A549 (cell line): ENCODE measurements around the gene PLAGL2.

Experiments used
- CEBPB ChIP-seq, 2 experiments: fragments of >200 bp in 1 of 2; sonication (Bioruptor Twin) in 1 of 2; formaldehyde crosslinking in 1 of 2; IDR thresholded peaks; 2 replicates each; pipeline ENCODE4 v1.6.1; 2012 to 2016
- CTCF ChIP-seq: fragments of >200 bp; sonication (Bioruptor Twin); formaldehyde crosslinking; IDR thresholded peaks from 3 replicates; pipeline ENCODE4 v1.5.1; 2016
- FOXS1 ChIP-seq: fragments of 250-450 bp; sonication (Bioruptor Pico); IDR thresholded peaks from 2 replicates; pipeline ENCODE4 v1.5.0; 2020; ENCODE audit warnings: mild to moderate bottlenecking, moderate library complexity
- MAFK ChIP-seq: fragments of 450-650 bp; IDR thresholded peaks from 2 replicates; pipeline ENCODE4 v1.6.1; 2014; ENCODE audit not compliant: partially characterized antibody
- MAZ ChIP-seq: fragments of 150-350 bp; IDR thresholded peaks from 2 replicates; pipeline ENCODE4 v1.6.1; 2014; ENCODE audit warnings: antibody characterized with exemption, low read depth, low read length, borderline replicate concordance
- REST ChIP-seq: fragments of 200-600 bp; sonication (generic); IDR thresholded peaks from 2 replicates; pipeline ENCODE4 v1.6.1; 2016; ENCODE audit warnings: antibody characterized with exemption, mild to moderate bottlenecking, moderate library complexity
- USF2 ChIP-seq: fragments of 450-650 bp; IDR thresholded peaks from 2 replicates; pipeline ENCODE4 v1.6.1; 2014; ENCODE audit warnings: antibody characterized with exemption
- TF ChIP-seq, protein P1 (sequence below): fragments of >200 bp; sonication (Bioruptor Twin); formaldehyde crosslinking; IDR thresholded peaks from 3 replicates; pipeline ENCODE4 v1.6.1; 2016

GRCh38 chr20:32209850-32210605 is 2.5 kb upstream of the PLAGL2 start:
- TF ChIP-seq MAZ (no peak), CTCF (no peak), FOXS1 (CRISPR knock-in tag) (no peak), MAFK (no peak), CEBPB (IDR thresholded peaks at IDR 0.05) (no peak), REST (no peak), USF2 (no peak)
- TF ChIP-seq, protein P1, sequence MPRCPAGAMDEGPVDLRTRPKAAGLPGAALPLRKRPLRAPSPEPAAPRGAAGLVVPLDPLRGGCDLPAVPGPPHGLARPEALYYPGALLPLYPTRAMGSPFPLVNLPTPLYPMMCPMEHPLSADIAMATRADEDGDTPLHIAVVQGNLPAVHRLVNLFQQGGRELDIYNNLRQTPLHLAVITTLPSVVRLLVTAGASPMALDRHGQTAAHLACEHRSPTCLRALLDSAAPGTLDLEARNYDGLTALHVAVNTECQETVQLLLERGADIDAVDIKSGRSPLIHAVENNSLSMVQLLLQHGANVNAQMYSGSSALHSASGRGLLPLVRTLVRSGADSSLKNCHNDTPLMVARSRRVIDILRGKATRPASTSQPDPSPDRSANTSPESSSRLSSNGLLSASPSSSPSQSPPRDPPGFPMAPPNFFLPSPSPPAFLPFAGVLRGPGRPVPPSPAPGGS, result no peak
